UCSD-AML1 (cell line): ENCODE data around the gene PAX8.

Experiments
- DNase-seq: peaks from one replicate; lab custom pipeline; 2025; ENCODE audit not compliant: unreplicated experiment; lab: John Stamatoyannopoulos, UW

PAX8 gene

GRCh38 chr2:113268621-113269360 lies 9.9 kb downstream of the PAX8 start:
- no peak for DNase-seq

GRCh38 chr2:113266431-113266830 lies 12.3 kb downstream of the PAX8 start:
- no peak for DNase-seq

GRCh38 chr2:113264713-113265403 lies 13.9 kb downstream of the PAX8 start:
- no peak for DNase-seq

GRCh38 chr2:113263546-113263945 lies 15.2 kb downstream of the PAX8 start:
- no peak for DNase-seq

- DNase-seq = peak; percentile 37
Observed at GRCh38 chr2:113260991-113261390, 17.7 kb downstream of the PAX8 start.

- no peak for DNase-seq
Observed at GRCh38 chr2:113258471-113259147, 20.1 kb downstream of the PAX8 start.

GRCh38 chr2:113257516-113258264 lies 21.0 kb downstream of the PAX8 start:
- no peak for DNase-seq

- no peak for DNase-seq
Observed at GRCh38 chr2:113255140-113256070, 23.3 kb downstream of the PAX8 start.

- DNase-seq = no peak
Observed at GRCh38 chr2:113253453-113253852, 25.3 kb downstream of the PAX8 start.

GRCh38 chr2:113252047-113252590 lies 26.6 kb downstream of the PAX8 start:
- no peak for DNase-seq

GRCh38 chr2:113251118-113251517 lies 27.6 kb downstream of the PAX8 start:
- DNase-seq = peak; percentile 80

GRCh38 chr2:113248997-113249770 lies 29.5 kb downstream of the PAX8 start:
- peak; percentile 75 for DNase-seq

- DNase-seq = no peak
Observed at GRCh38 chr2:113246606-113247005, 32.1 kb downstream of the PAX8 start.

- no peak for DNase-seq
Observed at GRCh38 chr2:113245276-113245711, 33.4 kb downstream of the PAX8 start.

- DNase-seq = no peak
Observed at GRCh38 chr2:113242327-113242726, 36.4 kb downstream of the PAX8 start.

GRCh38 chr2:113240915-113241911 lies 37.5 kb downstream of the PAX8 start:
- DNase-seq = no peak

GRCh38 chr2:113240150-113240914 lies 38.4 kb downstream of the PAX8 start:
- no peak for DNase-seq
